SU-DHL-6 (cell line): ENCODE data around the gene VAPA.

Experiments used
- H2AFZ ChIP-seq: fragments of 200-600 bp; sonication (generic); 2 replicates; pipeline ENCODE4 v1.6.1; 2014; ENCODE audit warnings: low read depth, mild to moderate bottlenecking, moderate library complexity, mixed read lengths, antibody characterized with exemption, low read length; ENCODE audit not compliant: severe bottlenecking
- H3F3A ChIP-seq: fragments of 200-600 bp; shearing (Covaris generic); 2 replicates; pipeline ENCODE4 v1.6.0; 2016; ENCODE audit warnings: antibody characterized with exemption, mild to moderate bottlenecking; ENCODE audit not compliant: insufficient read depth
- H3K27ac ChIP-seq: fragments of 200-600 bp; sonication (generic); 2 replicates; pipeline ENCODE4 v1.5.1; 2016; ENCODE audit warnings: low read depth, mild to moderate bottlenecking, low read length, moderate library complexity, mixed read lengths
- H3K27me3 ChIP-seq: fragments of 200-600 bp; sonication (generic), shearing (Covaris generic); 2 replicates; pipeline ENCODE4 v1.6.0; 2014; ENCODE audit warnings: mild to moderate bottlenecking, low read length
- H3K36me3 ChIP-seq: fragments of 200-600 bp; sonication (generic); 2 replicates; pipeline ENCODE4 v1.6.1; 2014; ENCODE audit warnings: mild to moderate bottlenecking, low read length, mixed read lengths
- H3K4me2 ChIP-seq: fragments of 300-600, 200-600 bp; shearing (Covaris generic), sonication (generic); 2 replicates; pipeline ENCODE4 v1.6.0; 2014; ENCODE audit warnings: low read length, low read depth, mild to moderate bottlenecking; ENCODE audit not compliant: poor library complexity, severe bottlenecking
- H3K4me3 ChIP-seq: fragments of 200-600 bp; sonication (generic); 2 replicates; pipeline ENCODE4 v1.5.1; 2014; ENCODE audit warnings: antibody characterized with exemption, low read length, mild to moderate bottlenecking, mixed read lengths; ENCODE audit not compliant: insufficient read depth, poor library complexity, severe bottlenecking
- H3K79me2 ChIP-seq: fragments of 200-600 bp; sonication (generic); 2 replicates; pipeline ENCODE4 v1.6.1; 2014; ENCODE audit warnings: mild to moderate bottlenecking, low read length, moderate library complexity; ENCODE audit not compliant: insufficient read depth
- H3K9ac ChIP-seq: fragments of 200-600 bp; sonication (generic); 2 replicates; pipeline ENCODE4 v1.7.0; 2014; ENCODE audit warnings: mild to moderate bottlenecking, low read length
- H3K9me2 ChIP-seq: fragments of 200-600 bp; sonication (generic); replicated peaks from 2 replicates; pipeline ENCODE4 v1.6.1; 2014; ENCODE audit warnings: low read length; ENCODE audit not compliant: insufficient read depth
- H3K9me3 ChIP-seq: fragments of 200-600 bp; sonication (generic); 2 replicates; pipeline ENCODE4 v1.6.1; 2014; ENCODE audit warnings: low read length, mixed read lengths; ENCODE audit not compliant: insufficient read depth
- H4K20me1 ChIP-seq: fragments of 200-600 bp; sonication (generic); 2 replicates; pipeline ENCODE4 v1.6.1; 2014; ENCODE audit warnings: low read depth, mild to moderate bottlenecking, antibody characterized with exemption, low read length, moderate library complexity, mixed read lengths
- EZH2phosphoT487 ChIP-seq: fragments of 200-600 bp; sonication (generic), shearing (Covaris generic); conservative IDR thresholded peaks from 2 replicates; pipeline ENCODE4 v1.6.1; 2018; ENCODE audit warnings: mild to moderate bottlenecking, antibody characterized with exemption, low read length, moderate library complexity, mixed read lengths
- TF ChIP-seq, protein P1 (sequence below): fragments of 200-600 bp; sonication (generic); IDR thresholded peaks from one replicate; pipeline ENCODE4 v1.5.1; 2017; ENCODE audit warnings: antibody characterized with exemption, mild to moderate bottlenecking, low read length, moderate library complexity; ENCODE audit not compliant: insufficient read depth, poor library complexity, severe bottlenecking

The VAPA gene

DNA sequence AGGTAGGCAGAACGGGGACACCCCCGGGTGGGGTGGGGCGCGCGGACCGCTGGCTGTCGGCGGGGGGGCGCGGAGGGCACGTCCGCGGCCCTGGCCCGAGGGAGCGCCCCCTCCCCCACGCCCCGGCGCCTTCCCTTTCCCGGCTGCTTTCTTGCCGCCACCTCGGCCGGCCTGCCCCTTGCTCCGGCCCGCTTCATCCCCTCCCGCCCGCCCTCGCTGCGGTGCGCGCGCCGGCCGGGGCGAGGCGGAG, 443 bp downstream of the VAPA start:
- Histone ChIP-seq H3F3A (0 out of 2 replicates have a peak, but pooled peaks cover under 1% of the 10 kb centered on the region), H3K79me2 (peaks cover 52% of the 10 kb centered on the region), H3K27me3 (no peaks in the 10 kb centered on the region), H3K9me2 (no peaks in the 10 kb centered on the region), H4K20me1 (peaks cover 41% of the 10 kb centered on the region), H2AFZ (no peak overlapping the region), H3K4me2 (peak overlapping the region; percentile 33), H3K9me3 (no peaks in the 10 kb centered on the region), H3K9ac (peak overlapping the region; percentile 96), H3K27ac (peak overlapping the region; percentile 84), H3K36me3 (no peaks in the 10 kb centered on the region), H3K4me3 (peak overlapping the region; percentile 72)
- no peak for TF ChIP-seq EZH2phosphoT487
- TF ChIP-seq, protein P1, sequence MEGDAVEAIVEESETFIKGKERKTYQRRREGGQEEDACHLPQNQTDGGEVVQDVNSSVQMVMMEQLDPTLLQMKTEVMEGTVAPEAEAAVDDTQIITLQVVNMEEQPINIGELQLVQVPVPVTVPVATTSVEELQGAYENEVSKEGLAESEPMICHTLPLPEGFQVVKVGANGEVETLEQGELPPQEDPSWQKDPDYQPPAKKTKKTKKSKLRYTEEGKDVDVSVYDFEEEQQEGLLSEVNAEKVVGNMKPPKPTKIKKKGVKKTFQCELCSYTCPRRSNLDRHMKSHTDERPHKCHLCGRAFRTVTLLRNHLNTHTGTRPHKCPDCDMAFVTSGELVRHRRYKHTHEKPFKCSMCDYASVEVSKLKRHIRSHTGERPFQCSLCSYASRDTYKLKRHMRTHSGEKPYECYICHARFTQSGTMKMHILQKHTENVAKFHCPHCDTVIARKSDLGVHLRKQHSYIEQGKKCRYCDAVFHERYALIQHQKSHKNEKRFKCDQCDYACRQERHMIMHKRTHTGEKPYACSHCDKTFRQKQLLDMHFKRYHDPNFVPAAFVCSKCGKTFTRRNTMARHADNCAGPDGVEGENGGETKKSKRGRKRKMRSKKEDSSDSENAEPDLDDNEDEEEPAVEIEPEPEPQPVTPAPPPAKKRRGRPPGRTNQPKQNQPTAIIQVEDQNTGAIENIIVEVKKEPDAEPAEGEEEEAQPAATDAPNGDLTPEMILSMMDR, result no peak

DNA sequence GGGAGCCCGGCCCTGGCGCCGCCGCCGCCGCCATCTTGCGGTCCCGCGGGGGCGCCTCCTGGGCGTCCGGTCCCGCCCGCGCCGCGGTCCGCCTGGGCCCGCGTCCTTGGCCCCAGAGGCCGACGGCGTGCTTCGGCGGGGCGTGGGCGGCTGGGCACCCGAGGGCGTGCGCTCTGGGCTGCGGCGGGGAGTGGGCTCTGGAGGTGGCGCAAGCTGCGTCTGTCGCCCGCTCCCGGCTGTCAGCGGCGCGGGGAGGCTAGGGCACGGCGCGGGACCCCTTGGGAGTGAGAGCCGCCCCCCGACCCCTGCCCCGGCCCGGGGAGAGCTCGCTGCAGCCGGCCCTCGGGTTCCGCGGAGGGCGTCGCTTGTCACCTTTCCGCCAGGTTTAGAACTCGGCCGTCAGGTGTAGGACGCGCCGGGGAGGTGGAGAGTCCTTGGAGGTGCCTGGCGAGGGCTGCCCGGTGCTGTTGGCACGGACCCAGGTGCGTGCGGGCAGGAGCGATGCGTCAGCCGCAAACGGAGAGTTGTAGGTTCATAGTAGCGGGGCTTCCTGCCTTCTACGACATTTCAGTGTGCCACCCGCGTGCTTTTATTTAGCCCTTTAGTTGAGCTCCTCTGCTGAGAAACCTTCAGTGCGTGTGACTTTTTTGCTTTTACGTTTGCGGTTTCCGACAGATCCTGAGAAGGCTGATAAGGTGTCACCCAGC, 921 bp downstream of the VAPA start:
- no peaks in the 10 kb centered on the region for H3K36me3 ChIP-seq
- H3F3A ChIP-seq, result 0 out of 2 replicates have a peak, but pooled peaks cover 6% of the 10 kb centered on the region
- H3K4me3 ChIP-seq, result peak overlapping the region; percentile 61
- H3K9ac ChIP-seq, result peak overlapping the region; percentile 96
- peak overlapping the region; percentile 91 for H3K4me2 ChIP-seq
- peaks cover 56% of the 10 kb centered on the region for H3K79me2 ChIP-seq
- H3K9me3 ChIP-seq, result no peaks in the 10 kb centered on the region
- peaks cover 46% of the 10 kb centered on the region for H4K20me1 ChIP-seq
- H3K9me2 ChIP-seq, result no peaks in the 10 kb centered on the region
- no peak for TF ChIP-seq EZH2phosphoT487
- TF ChIP-seq, protein P1, result no peak
- H2AFZ ChIP-seq, result no peak overlapping the region
- H3K27me3 ChIP-seq, result no peaks in the 10 kb centered on the region
- H3K27ac ChIP-seq, result peak overlapping the region; percentile 84

DNA sequence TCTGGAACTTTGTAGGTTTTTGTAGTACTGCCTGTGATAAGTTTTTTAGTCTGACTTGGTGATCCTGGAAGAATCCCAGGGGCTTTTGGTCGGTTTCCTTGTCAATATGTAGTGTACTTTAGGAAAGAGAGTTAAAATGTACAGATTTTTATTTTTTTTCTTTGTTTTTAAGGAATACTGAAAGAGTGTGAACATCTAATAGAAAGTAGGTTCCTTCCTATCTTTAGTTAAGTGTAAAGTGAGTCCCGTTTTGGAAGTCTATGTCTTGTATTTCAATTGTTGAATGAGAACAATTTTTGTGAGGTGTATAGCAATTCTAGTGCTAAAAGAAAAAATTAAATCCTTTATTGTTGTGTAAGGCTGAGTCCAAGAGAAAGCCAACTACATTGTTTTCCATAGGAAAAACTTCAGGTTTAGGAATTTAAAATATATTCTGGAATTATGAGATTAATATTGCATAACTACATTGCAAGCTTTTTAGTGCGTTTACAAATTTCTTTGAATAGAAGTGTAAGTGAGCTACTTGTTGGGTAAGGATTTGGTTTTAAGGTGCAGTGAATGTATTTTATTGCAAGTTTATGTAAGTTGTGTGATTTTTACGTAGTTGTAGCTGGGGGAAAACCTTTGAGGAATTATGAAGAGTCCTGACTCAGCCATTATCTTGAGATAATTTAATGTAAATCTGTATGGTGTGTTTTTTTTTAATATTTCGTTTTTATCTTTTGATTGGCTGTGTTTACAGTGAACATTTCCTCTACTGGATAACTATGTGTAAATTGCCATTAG, 1.7 kb downstream of the VAPA start:
- H3K9ac ChIP-seq, result peak overlapping the region; percentile 96
- H3K4me3 ChIP-seq, result peak overlapping the region; percentile 61
- H3K9me2 ChIP-seq, result no peaks in the 10 kb centered on the region
- H3K27me3 ChIP-seq, result no peaks in the 10 kb centered on the region
- H4K20me1 ChIP-seq, result peaks cover 51% of the 10 kb centered on the region
- H3K36me3 ChIP-seq, result no peaks in the 10 kb centered on the region
- no peaks in the 10 kb centered on the region for H3K9me3 ChIP-seq
- no peak overlapping the region for H2AFZ ChIP-seq
- H3K79me2 ChIP-seq, result peaks cover 64% of the 10 kb centered on the region
- peak overlapping the region; percentile 91 for H3K4me2 ChIP-seq
- TF ChIP-seq, protein P1, result no peak
- TF ChIP-seq EZH2phosphoT487, result no peak
- H3K27ac ChIP-seq, result peak overlapping the region; percentile 84; the same call in 1 of the 2 replicates
- H3F3A ChIP-seq, result 0 out of 2 replicates have a peak, but pooled peaks cover 7% of the 10 kb centered on the region
